HG02642 (cell line): Measurements from ENCODE around the gene SCUBE1.

ENCODE experiments used
- ATAC-seq: cut with Tn5 transposase; IDR thresholded peaks from one replicate; pipeline ENCODE4 v1.9.1; 2021; ENCODE audit warnings: mild to moderate bottlenecking; ENCODE audit not compliant: unreplicated experiment, poor library complexity

SCUBE1 gene

GRCh38 chr22:43152357-43153071 lies 190.7 kb downstream of the SCUBE1 start:
- no peak for ATAC-seq

GRCh38 chr22:43152003-43152356 lies 191.2 kb downstream of the SCUBE1 start:
- ATAC-seq = no peak

GRCh38 chr22:43151251-43152002 lies 191.7 kb downstream of the SCUBE1 start, which contains the start of gene TSPO:
TSPO (plus strand) TSS chr22:43151559; CDS start chr22:43159239, 7,680 bp downstream.
- ATAC-seq = no peak

- no peak for ATAC-seq
These were observed 192.4 kb downstream of the SCUBE1 start for GRCh38 chr22:43150731-43151206.

- no peak for ATAC-seq
These were observed 194.6 kb downstream of the SCUBE1 start for GRCh38 chr22:43148581-43148980.

- ATAC-seq = no peak
These were observed 195.4 kb downstream of the SCUBE1 start for GRCh38 chr22:43147821-43148220.
